Measurements from ENCODE around the gene OSBPL1A. TPM values are rescaled to one million over a fixed set of nuclear protein-coding genes. Genes with fewer than 3 reads are reported as not detected.
"Not testable (repeated sequence)": the region's sequence is repeated elsewhere in the genome, so short reads cannot be mapped to it uniquely, and the experiment has no call there.

The OSBPL1A gene
- total RNA-seq, 1 donor from 2014 or later: 34.8 TPM

DNA sequence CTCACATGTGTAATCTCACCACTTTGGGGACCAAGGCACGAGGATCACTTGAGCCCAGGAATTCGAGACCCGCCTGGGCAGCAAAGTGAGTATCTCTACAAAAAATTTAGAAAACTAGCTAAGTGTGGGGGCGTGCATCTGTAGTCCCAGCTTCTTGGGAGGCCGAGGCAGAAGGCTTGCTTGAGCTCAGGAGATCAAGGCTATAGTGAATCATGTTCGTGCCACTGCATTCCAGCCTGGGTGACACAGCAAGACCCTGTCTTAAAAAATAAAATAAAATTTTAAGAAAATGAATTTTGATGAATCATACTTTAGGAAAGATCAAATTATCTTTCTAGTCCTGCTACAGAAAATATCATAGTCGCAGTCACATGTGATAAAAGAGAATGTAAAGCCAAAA lies 211.8 kb downstream of the OSBPL1A start:
- no peak for DNase-seq

DNA sequence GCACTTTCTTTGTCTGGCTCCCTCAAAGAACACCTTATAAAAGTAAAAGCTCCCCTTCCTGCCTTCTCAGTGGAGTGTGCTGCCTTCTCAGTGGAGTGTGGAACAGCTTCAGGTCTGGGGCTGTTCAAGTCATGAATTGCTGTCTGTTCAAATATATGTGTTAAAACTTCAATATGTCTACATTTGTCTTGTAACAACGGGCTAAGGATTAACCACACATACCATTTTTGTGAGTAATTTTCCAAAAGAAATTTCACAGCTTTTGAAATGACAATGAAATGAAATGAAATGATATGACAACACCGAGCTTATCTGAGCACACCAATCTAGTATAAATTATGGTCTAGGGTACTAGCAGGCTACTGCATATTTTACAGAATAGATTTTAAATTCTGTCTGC lies 215.8 kb downstream of the OSBPL1A start:
- no peak for DNase-seq

DNA sequence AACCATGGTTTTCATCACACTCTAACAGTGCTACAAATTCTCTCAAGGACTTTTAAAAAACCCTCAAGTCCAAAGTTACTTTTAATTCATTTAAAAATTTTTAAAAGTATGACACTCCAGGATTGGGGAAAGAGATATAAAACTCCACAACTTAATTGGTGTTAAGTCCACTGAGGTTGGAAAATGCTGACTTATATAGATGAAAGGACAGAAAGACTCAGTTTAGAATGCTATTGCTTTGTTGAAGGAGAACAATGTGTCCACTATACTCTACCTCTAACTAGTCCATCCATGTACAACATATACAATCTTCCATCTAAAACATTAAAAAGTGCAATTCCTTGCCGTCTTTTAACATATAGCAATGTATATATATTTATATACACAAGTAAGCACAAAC lies 217.6 kb downstream of the OSBPL1A start:
- DNase-seq: no peak

DNA sequence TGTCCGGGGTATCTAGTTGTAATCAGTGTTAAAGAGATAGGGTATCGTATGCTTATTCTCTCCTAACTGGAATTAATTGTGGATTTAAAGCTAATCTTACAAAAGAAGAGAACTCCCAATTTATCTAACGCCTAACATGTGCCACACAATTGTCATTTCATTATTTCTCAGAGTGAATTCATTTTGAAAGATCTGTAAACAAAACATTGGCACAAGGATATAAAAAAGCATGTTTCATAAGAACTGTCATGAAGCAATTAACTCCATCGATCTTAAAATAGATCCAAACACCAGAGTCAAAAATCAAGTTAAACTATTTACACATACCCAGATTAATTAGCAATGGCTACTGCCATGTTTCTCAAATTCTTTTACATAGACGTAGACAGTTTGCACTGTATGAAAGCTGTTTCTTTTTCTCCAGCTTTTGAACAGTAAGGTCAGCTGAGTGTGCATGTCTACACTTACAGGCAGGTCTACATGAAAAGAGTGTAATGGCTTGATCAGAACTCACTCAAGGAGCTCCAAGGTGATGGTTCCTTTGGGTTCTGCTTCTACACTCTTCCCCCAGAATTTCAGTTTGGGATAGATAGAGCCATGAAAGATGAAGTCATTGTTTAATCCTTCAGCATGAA lies 220.0 kb downstream of the OSBPL1A start:
- DNase-seq: peak; percentile 28

DNA sequence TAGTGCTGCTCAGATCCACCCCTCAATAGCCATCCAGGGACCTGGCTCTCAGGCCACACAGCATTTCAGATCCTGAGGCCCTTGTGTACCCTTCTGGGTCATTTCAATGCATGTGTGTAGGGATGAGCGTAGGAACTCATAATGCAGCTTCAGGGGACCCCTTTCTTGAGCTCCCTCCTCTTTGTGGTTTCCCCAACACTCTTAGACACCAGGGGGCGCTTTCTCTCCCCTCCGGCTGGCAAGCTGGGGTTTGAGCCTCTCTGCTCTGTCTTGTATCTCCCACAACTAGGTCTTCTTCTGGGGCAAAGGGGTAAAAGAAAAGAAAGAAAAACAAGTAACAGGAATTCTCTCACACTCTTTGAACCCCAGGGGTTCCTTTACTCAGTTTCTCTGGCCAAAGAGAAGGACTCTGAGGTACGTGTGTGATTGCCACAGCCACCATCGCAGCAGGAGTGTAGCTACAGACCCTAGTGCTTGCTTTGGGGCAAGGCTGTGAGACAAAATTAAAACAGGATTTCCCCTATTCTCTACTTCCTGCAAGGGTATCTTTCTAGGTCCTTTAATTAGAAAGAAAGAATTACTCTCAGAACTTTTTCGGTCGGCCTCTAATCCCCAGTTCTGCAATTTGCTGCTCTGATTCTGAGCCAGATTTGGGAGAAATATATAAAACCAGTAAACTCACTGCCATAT lies 220.8 kb downstream of the OSBPL1A start:
- no peak for DNase-seq

DNA sequence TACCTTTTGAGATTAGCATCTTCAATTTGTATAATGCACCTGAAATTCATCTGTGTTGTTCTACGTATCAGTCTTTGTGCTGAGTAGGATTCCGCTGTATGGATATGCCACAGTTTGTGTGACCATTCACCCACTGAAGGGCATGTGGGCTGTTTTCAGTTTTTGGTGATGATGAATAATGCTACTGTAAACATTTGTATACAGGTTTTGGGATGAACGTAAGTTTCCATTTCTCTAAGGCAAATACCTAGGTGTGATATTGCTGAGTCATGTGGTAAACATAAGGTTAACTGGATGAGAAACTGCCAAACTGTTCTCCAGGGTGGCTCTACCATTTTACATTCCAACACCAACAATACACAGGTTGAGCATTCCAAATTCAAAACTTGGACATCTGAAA lies 223.6 kb downstream of the OSBPL1A start:
- DNase-seq: no peak

DNA sequence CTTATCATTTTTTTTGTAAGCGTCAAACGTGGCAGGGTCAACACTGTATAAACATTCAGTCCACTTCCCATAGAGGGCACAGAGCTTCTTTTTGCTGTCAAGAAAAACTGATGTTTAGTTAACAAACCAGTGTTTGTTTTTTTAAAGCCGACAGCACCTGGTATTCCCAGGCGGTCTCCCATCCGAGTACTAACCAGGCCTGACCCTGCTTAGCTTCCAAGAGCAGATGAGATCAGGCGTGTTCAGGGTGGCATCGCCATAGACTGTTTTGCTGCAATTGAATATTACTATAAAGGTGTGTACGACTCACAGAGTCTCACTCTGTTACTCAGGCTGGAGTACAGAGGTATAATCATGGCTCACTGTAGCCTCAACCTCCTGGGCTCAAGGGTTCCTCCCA lies 227.3 kb downstream of the OSBPL1A start:
- DNase-seq: no peak

DNA sequence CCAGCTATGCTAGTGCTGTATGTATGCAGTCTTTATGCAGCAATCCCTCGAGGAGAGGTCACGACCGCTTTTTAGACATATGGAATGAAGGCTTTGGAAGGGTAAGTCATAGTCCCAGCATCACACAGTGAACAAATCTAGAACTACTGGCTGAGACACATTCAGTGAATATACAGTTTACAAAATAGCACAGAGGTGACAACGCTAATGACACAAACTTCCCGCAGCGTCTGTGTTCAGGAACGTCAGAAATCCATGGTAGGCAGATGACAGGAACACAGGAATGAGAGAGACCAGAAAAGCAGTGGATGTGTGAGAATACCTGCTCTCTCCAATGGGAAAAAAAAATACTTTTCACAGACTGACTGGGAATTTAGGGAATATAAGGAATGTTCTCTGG lies 229.1 kb downstream of the OSBPL1A start:
- DNase-seq: no peak

DNA sequence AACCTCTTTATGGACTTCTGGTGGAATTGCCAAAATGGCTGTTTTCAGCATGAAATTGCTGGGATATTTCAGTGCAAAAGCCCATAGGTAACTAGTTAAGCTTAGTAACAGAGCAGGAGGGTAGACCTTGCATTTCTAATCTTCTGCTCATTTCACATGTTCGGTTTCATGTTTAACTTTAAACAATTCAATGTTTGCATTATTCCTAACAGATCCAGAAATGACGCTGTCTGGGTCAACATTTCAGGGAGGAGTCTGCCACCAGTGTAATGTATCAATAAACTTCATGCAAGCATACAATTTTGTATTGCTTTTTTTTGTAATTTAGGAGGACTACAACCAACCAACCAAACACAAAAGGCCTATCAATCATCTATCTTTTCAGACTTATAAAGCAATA lies 236.3 kb downstream of the OSBPL1A start:
- no peak for DNase-seq

DNA sequence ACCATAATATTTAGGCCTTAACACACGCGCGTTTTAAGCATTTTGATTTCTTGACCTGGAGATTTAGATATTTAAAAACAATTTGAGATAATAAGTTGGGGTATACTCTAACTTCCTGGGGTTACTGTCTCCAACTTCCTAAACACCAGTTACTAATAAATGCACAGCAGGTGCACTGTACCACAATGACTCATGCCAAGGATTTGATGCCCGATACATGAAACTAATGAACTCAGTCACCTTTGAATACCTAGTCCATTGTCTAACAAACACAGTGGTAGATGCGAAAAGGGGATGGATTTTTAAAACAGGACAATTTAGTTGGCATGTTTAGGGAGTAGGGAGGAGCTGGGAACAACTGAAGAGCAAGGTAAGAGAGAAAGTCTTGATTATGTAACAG lies 237.5 kb downstream of the OSBPL1A start:
- DNase-seq: no peak

DNA sequence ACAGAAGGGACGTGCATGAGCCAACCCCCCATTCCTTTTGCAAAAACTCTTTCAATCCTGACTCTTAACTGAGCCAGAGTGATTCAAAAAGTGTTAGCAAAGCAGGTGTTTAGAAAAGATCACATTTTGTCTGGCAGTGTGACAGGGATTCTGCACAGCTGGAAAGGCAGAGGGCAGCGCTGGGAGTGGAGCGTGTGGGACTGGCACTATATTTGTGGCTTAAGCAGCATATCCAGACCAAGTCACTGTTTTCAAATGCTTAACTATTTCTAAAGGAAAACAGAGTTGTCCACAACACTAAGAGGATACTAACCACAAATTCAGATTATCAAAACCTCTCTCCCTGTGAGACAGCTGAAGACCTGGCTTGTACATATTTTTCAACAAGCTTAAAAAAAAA lies 239.8 kb downstream of the OSBPL1A start:
- DNase-seq: no peak

DNA sequence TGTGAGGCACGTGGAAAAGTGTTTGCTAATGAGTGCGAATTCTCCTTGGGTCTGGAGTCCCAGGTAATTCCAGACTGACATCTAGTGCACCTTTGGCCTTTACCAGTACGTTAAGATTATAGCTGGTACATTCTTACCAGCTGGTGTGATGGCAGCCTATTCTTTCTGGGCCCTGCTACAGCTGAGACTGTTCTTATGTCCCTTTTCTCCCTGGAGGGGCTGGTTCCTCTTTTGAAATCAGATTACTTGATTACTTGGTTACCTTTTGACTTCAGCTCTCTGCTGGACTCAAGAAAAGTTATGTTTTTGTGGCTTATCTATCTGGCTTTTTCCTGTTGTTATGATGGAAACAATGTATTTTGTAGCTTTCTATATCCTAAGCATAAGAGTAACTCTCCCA lies 244.2 kb downstream of the OSBPL1A start:
- DNase-seq: no peak

DNA sequence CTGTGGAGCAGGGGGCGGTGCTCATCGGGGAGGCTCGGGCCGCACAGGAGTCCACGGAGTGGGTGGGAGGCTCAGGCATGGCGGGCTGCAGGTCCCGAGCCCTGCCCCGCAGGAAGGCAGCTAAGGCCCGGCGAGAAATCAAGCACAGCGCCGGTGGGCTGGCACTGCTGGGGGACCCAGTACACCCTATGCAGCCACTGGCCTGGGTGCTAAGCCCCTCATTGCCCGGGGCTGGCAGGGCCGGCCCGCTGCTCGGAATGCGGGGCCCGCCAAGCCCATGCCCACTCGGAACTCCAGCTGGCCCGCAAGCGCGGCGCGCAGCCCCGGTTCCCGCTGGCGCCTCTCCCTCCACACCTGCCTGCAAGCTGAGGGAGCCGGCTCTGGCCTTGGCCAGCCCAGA lies 248.0 kb downstream of the OSBPL1A start:
- DNase-seq: not testable (repeated sequence)

DNA sequence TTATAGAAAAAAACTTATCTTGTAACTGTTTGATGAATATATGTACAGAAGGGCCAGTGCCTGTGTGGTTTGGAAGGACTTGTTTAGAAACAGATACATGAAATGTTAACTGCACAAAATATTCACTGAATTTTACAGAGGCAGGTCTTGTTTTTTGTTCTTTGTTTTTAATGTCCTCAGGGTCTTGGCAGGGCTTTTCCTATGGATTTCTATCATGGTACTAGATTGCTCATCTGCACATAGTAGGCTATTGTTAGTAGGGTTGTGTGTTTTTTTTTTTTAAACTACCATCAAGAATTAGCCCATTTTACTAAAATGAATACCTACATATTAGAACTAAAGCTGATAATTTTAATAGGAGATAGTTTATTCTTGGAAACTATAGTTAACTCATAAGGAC lies 255.2 kb downstream of the OSBPL1A start:
- DNase-seq: no peak

DNA sequence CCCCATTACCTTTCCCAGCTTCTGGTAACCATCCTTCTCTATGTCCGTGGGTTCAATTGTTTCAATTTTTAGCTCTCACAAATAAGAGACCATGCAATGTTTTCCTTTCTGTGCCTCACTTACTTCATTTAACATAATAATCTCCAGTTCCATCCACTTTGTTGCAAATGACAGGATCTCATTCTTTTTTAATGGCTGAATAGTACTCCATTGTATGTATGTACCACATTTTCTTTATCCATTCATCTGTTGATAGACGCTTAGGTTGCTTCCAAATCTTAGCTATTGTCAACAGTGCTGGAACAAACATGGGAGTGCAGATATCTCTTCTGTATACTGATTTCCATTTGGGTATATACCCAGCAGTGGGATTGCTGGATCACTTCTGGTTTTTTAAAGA lies 256.9 kb downstream of the OSBPL1A start:
- no peak for DNase-seq

DNA sequence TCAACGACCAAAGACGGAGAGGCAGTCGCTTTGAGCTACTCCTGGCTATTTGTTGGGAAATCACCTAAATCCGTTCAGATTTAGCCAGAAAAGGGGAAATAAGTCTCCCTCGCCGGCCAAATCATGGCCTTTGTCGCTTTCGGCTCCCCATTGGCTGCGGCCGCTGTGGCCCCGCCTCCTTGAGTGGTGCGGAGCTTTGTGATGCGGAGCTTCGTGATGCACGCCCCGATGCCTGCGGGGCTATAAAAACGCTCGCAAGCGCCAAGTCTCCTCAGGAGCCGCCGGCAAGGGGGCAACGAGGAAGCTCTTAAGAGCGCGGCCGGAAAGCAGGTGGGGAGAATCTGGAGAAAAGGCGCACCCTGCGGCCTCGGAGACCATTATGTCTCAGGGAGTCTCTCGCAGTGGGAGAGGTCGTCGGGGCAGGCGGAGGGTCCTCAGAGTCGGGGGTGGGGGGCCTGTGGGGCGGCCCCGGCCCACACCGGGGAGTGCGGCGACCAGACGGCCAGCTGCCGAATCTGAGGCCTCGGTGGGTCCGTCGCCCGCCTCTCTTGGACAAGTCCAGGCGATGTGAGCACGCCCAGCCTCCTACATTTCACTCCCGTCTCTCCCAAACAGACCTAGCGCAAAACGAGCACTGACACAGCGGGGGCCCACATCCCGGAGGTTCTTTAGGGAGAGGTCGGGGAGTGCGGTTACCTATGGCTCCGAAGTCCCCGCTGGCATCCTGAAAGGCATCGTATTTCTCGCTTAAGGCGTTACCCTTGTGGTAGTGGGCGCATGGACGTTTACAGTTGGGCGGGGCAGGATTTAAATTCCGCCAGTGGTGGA lies 258.6 kb downstream of the OSBPL1A start, which contains the start of gene CABYR:
Gene CABYR, plus strand, starts transcription at position 274 of the 828 bp plus-strand sequence. CDS start 4,053 bp downstream, outside the sequence.
- DNase-seq: peak; percentile 64

DNA sequence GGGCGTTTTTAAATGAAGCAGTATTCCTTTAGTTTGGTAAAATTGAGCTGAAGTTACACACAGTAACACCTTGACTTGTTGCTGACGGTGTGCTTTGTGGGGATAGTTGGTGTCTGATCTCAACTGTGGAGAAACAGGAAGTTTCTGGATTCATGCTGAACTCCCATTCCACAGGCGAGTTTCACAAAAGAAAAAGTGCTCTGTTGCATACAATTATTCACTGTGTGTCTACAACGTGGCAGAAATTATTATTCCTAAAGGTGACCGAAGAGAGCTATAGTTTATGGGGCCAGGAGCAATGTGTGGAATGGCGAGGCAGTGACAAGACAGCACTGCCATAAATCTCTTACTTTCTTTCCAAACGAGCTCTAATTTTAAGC lies 259.2 kb downstream of the OSBPL1A start:
- DNase-seq: no peak

DNA sequence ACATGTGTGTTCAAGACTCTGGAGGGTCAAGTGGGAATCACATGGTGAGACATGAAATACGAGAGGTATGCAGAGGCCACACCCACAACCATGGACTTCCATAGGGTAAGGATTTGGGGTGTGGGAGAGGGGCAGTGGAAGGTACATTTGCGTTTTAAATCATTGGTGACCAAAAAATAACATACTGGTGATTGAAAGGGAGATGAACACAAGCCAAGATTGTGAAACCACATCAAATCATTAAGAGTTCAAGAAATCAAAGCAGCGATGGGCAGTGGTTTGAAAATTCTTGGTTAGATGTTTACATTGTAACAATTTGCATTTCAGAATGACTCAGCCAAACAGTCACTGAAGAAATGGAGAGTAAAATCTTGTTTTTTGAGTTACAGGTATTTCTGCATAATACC lies 260.7 kb downstream of the OSBPL1A start:
- DNase-seq: no peak

DNA sequence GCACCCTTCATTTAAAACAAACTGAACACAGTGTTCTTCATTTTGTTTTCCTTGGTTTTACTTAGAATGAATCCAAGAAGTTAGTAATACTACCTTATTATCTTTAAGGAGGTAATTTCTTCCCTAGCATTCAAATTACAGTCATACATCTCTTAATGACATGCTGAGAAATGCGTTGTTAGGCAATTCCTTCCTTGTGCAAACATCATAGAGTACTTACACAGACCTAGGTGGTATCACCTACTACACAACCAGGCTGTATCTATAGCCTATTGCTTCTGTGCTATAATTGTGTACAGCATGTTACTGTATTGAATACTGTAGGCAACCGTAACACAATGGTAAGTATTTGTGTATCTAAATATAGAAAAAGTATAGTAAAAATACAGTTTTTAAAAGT lies 267.1 kb downstream of the OSBPL1A start:
- DNase-seq: no peak

DNA sequence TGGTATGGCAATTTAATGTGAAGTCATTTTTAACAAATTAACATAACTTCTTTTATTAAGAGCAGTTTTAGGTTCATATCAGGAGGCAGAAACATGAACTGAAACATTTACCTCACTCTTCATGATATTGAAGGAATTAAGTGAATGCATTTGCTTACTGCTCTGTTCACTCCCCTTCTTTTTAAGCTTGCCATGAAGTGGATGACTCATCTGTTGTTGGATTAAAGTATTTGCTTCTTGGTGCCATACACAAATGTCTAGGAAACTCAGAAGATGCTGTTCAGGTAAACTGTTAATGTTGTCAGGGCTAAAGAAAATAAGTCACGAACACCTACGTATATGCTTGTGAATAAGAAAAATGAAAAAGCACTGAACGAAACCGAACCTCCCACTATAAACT lies 268.9 kb downstream of the OSBPL1A start:
- no peak for DNase-seq

DNA sequence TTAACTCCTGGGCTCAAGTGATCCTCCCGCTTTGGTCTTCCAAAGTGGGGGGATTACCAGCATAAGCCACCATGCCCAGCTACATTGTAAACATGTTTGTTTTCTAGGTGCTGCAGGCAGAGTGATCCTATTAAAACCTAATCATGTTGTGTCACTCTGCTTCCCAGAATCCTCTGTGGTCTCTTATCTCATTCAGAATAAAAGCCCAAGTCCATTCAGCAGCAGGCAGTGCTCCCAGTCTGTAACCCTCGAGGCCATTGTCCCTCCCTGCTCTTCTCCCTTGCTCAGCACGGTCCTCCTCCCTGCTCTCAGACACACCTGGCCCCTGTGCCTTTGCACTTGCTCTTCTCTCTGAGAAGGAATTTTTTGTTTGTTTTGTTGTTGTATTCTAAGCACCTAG lies 269.9 kb downstream of the OSBPL1A start:
- no peak for DNase-seq

DNA sequence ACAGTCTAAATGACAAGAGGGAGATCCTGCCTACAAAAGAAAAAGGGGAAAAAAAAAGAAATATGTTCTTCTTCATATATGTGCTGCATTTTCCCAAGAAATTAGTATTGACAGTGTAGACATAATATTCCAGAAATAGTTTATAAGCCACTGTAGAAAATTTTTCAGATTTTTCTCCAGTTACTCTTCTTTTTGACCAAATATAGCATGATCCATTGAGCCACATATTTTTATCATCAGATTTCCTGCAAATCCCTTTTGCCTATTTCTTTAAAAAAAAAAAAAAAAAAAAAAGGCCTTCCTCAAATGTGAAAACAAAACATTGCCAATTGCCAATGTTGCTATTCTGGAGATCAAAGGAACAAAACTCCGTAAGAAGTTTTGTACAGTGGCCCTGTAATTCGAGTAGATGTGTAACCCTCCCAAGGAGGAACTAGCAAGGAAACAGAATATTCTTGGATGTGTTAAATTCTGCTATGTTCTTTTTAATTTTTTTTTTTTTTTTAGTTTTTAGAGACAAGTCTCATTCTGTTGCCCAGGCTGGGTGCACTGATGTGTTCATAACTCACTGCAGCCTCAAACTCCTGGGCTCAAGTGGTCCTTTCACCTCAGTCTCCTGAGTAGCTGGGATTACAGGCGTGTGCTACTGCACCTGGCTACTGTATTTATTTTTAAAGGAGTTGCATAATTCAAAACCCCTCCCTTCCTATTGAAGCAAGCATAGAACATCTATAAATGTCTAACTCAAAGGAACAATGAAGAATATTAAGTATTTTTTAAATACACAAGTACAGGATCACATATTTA lies 271.3 kb downstream of the OSBPL1A start:
- no peak for DNase-seq

DNA sequence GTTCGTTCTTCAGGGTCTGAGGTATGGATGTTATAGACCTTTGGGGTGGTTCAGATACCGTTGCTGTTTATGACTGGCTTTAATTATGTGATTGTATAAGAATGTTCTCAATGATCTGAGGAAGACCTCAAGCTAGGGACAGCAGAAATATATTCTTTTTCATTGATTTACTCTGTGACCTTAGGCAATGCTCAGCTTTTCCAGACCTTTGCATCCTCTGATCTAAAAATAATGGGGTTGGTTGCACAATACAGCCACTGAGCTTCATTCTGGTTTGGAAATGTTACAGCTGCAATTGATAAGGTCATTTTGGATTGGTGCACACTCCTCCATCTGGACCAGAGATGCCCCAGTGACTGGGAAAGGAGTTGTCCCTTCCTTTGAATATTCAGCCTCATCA lies 276.0 kb downstream of the OSBPL1A start:
- no peak for DNase-seq
